Measurements from ENCODE around the gene HOGA1.

DNA sequence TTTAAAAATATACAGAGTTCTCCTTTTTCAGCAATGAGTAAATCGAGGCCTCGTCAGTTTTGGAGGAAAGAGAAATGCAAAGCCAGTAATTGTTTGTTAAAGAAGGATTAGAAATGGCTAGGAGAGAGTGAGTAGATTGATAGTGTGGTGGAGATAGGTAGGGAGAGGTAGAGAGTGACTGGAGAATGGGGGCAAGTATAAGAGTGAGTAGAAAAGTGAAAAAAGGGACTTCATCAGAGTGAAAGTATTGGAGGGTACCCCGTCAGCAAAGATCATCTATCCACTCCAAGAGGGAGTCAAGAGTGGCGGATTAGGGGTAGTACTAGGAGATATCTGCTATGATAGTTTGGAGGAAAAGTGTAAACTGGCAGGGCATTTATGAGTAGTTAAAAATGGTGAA, 20.9 kb upstream of the HOGA1 start:
- TF ChIP-seq CTCF (IDR thresholded peaks at IDR 0.05; ENCODE audit: low read depth, low read length) (no peak), POLR2A (IDR thresholded peaks at IDR 0.05; ENCODE audit: extremely low read depth, insufficient read length) (no peak), MYC (IDR thresholded peaks at IDR 0.05; ENCODE audit: low read depth, low read length) (no peak)
- TF ChIP-seq, protein P1, sequence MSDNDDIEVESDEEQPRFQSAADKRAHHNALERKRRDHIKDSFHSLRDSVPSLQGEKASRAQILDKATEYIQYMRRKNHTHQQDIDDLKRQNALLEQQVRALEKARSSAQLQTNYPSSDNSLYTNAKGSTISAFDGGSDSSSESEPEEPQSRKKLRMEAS (IDR thresholded peaks at IDR 0.05; ENCODE audit: low read depth, low read length): no peak
